Neuronal stem cell (in vitro differentiated cells): Measurements from ENCODE around the gene BORA. TPM values are rescaled to one million over a fixed set of nuclear protein-coding genes. Genes with fewer than 3 reads are reported as not detected.

Source experiments
- DNase-seq: peaks from one replicate; pipeline ENCODE4 v3.0.0-alpha.2; 2013; ENCODE audit warnings: low spot score
- H2AFZ ChIP-seq: one replicate; pipeline ENCODE4 v1.6.1; 2013; ENCODE audit warnings: mild to moderate bottlenecking, low read length, inconsistent platforms
- H2AK5ac ChIP-seq: 2 replicates; pipeline ENCODE4 v1.6.1; 2013; ENCODE audit warnings: low read depth, mild to moderate bottlenecking, inconsistent platforms, low read length, moderate library complexity, mixed read lengths
- H2BK120ac ChIP-seq: 2 replicates; pipeline ENCODE4 v1.6.1; 2013; ENCODE audit warnings: low read depth, mild to moderate bottlenecking, inconsistent platforms, low read length, moderate library complexity, mixed read lengths
- H2BK12ac ChIP-seq: one replicate; pipeline ENCODE4 v1.6.1; 2013; ENCODE audit warnings: low read length, inconsistent platforms
- H2BK15ac ChIP-seq: 2 replicates; pipeline ENCODE4 v1.6.1; 2013; ENCODE audit warnings: mild to moderate bottlenecking, low read length, inconsistent platforms, mixed read lengths
- H2BK5ac ChIP-seq: one replicate; pipeline ENCODE4 v1.6.1; 2013; ENCODE audit warnings: inconsistent platforms, mild to moderate bottlenecking, low read length, moderate library complexity
- H3K14ac ChIP-seq: one replicate; pipeline ENCODE4 v1.6.1; 2013; ENCODE audit warnings: low read length, inconsistent platforms
- H3K18ac ChIP-seq: 2 replicates; pipeline ENCODE4 v1.6.1; 2013; ENCODE audit warnings: low read length, inconsistent platforms
- H3K23ac ChIP-seq: 2 replicates; pipeline ENCODE4 v1.6.1; 2013; ENCODE audit warnings: low read depth, mild to moderate bottlenecking, mixed read lengths, low read length, inconsistent platforms; ENCODE audit not compliant: poor library complexity
- H3K27ac ChIP-seq: replicated peaks from 3 replicates; pipeline ENCODE4 v1.5.1; 2013; ENCODE audit warnings: low read length, inconsistent platforms
- H3K27me3 ChIP-seq, 3 experiments: 2 replicates each; pipeline ENCODE4 v1.6.1; 2013; ENCODE audit warnings: low read length in 3 of 3, mild to moderate bottlenecking in 2 of 3, inconsistent platforms in 1 of 3, low read depth in 1 of 3, mixed read lengths in 1 of 3, moderate library complexity in 1 of 3; ENCODE audit not compliant: control insufficient read depth in 3 of 3, insufficient read depth in 3 of 3
- H3K36me3 ChIP-seq, 2 donors: replicated peaks in 1 of 2; 2 replicates each; pipeline ENCODE4 v1.6.1; 2013; ENCODE audit warnings: low read length in 2 of 2; ENCODE audit not compliant: control insufficient read depth in 2 of 2, insufficient read depth in 2 of 2
- H3K4ac ChIP-seq: 2 replicates; pipeline ENCODE4 v1.6.1; 2013; ENCODE audit warnings: inconsistent platforms, mild to moderate bottlenecking, low read length, moderate library complexity
- H3K4me1 ChIP-seq, 2 donors: 1 replicate in 1 of 2; 2 replicates in 1 of 2; pipeline ENCODE4 v1.6.1; 2013; ENCODE audit warnings: low read length in 2 of 2, low read depth in 1 of 2; ENCODE audit not compliant: control insufficient read depth in 2 of 2, insufficient read depth in 1 of 2
- H3K4me2 ChIP-seq: one replicate; pipeline ENCODE4 v1.6.1; 2013; ENCODE audit warnings: mild to moderate bottlenecking, low read length, inconsistent platforms; ENCODE audit not compliant: insufficient read depth, poor library complexity, severe bottlenecking
- H3K4me3 ChIP-seq, 2 donors: 2 replicates each; pipeline ENCODE4 v1.5.1; 2013; ENCODE audit warnings: low read length in 2 of 2, mild to moderate bottlenecking in 2 of 2, inconsistent platforms in 1 of 2, moderate library complexity in 1 of 2
- H3K79me1 ChIP-seq: one replicate; pipeline ENCODE4 v1.6.1; 2013; ENCODE audit warnings: low read depth, mild to moderate bottlenecking, inconsistent platforms, low read length, moderate library complexity
- H3K9ac ChIP-seq: one replicate; pipeline ENCODE4 v1.6.1; 2013; ENCODE audit warnings: mild to moderate bottlenecking, low read depth, low read length, inconsistent platforms; ENCODE audit not compliant: poor library complexity
- H3K9me3 ChIP-seq, 2 donors: replicated peaks in 1 of 2; 2 replicates each; pipeline versions ENCODE3 to v1.6.1; 2013; ENCODE audit warnings: low read length in 2 of 2, mild to moderate bottlenecking in 2 of 2, inconsistent platforms in 1 of 2, low read depth in 1 of 2, mixed read lengths in 1 of 2, moderate library complexity in 1 of 2; ENCODE audit not compliant: control insufficient read depth in 2 of 2, insufficient read depth in 1 of 2
- H4K8ac ChIP-seq: one replicate; pipeline ENCODE4 v1.6.1; 2013; ENCODE audit warnings: low read depth, mild to moderate bottlenecking, inconsistent platforms, low read length, moderate library complexity
- H4K91ac ChIP-seq: one replicate; pipeline ENCODE4 v1.6.1; 2013; ENCODE audit warnings: low read length, low read depth, mild to moderate bottlenecking, inconsistent platforms; ENCODE audit not compliant: poor library complexity
- WGBS, 2 donors: extraction: QIAGEN DNeasy Blood & Tissue Kit; methylation state at CpG; one replicate each; pipeline ENCODE4 v1.1.7; 2013; ENCODE audit warnings: missing lambda C conversion rate in 2 of 2, mixed read lengths in 1 of 2; ENCODE audit not compliant: insufficient read length in 2 of 2, insufficient replicate concordance in 1 of 2; ENCODE audit errors: extremely low coverage in 2 of 2; 5-methylcytosine and 5-hydroxymethylcytosine counted together
- polyA plus RNA-seq, 2 experiments: library from polyadenylated mRNA; stranded (reverse); fragments of 200-250 nt; gene quantifications; one replicate each; pipeline ENCODE4 v1.2.3, GENCODE V29; 2013

The BORA gene
- 20.8 TPM for polyA plus RNA-seq (2013, experiment 1 of 2)
- 21.7 TPM for polyA plus RNA-seq (2013, experiment 2 of 2)

- WGBS, 2 donors = no CpG with 5 or more reads among the region's 71 CpGs
- peak within 1 kb of the TSS; percentile 98 for H3K9ac ChIP-seq
These were observed at the start of gene BORA, which contains the start of gene MZT1 for GRCh38 chr13:72727417-72728289. TSS of gene BORA (plus strand) at chr13:72727923. CDS start at chr13:72728941, 1,018 bp downstream. TSS of gene MZT1 (minus strand) at chr13:72727629. CDS start at chr13:72727602, 27 bp downstream.

GRCh38 chr13:72678312-72678711 is 49.4 kb upstream of the BORA start:
- Histone ChIP-seq H2BK15ac (no peak overlapping the region), H3K14ac (no peak overlapping the region), H3K23ac (no peak overlapping the region), H3K18ac (no peak overlapping the region), H3K4me1 (no peaks in the 10 kb centered on the region), H3K4me3 (no peak overlapping the region), H3K79me1 (no peaks in the 10 kb centered on the region), H3K4ac (no peak overlapping the region), H2AK5ac (no peak overlapping the region), H2BK12ac (no peak overlapping the region), H2BK5ac (no peak overlapping the region), H3K27me3 (no peaks in the 10 kb centered on the region), H4K91ac (no peak overlapping the region), H3K27ac (no peak overlapping the region), H3K4me2 (no peak overlapping the region), H3K36me3 (no peaks in the 10 kb centered on the region), H3K9me3 (no peaks in the 10 kb centered on the region), H4K8ac (no peak overlapping the region), H2AFZ (no peak overlapping the region), H2BK120ac (no peak overlapping the region), H3K9ac (no peak overlapping the region)
- no CpG with 5 or more reads among the region's 1 CpG for WGBS, 2 donors
- DNase-seq = no peak

More at GRCh38 chr13:72727417-72728289, at the start of gene BORA, which contains the start of gene MZT1:
- no peak within 1 kb of the TSS for H2BK120ac ChIP-seq
- peak within 1 kb of the TSS; percentile 85 for H4K91ac ChIP-seq
- peaks cover 5% of the 10 kb centered on the region for H3K79me1 ChIP-seq
- H3K27ac ChIP-seq = peak within 1 kb of the TSS; percentile 75
- peaks cover 0 to 18% of the 10 kb centered on the region in 2 donors for H3K9me3 ChIP-seq
- no peaks in the 10 kb centered on the region for H3K27me3 ChIP-seq
- peak; percentile 92 for DNase-seq
- peak within 1 kb of the TSS; percentile 23 for H3K4ac ChIP-seq
- H2BK15ac ChIP-seq = peak within 1 kb of the TSS; percentile 67
- peak within 1 kb of the TSS; percentile 79 for H2AK5ac ChIP-seq
- H3K4me3 ChIP-seq = peak within 1 kb of the TSS; percentile 90 to 98
- peak within 1 kb of the TSS; percentile 82 for H4K8ac ChIP-seq
- H3K14ac ChIP-seq = peak within 1 kb of the TSS; percentile 82
- H2BK5ac ChIP-seq = peak within 1 kb of the TSS; percentile 53
- H2AFZ ChIP-seq = peak within 1 kb of the TSS; percentile 99
- H3K18ac ChIP-seq = peak within 1 kb of the TSS; percentile 97
- peak within 1 kb of the TSS; percentile 95 for H3K23ac ChIP-seq
- no peak within 1 kb of the TSS for H2BK12ac ChIP-seq
- peaks cover 2 to 61% of the 10 kb centered on the region in 2 donors for H3K36me3 ChIP-seq
- H3K4me1 ChIP-seq = peaks cover 2 to 8% of the 10 kb centered on the region in 2 donors
- H3K4me2 ChIP-seq = peak within 1 kb of the TSS; percentile 91

- Histone ChIP-seq H3K27me3 (no peaks in the 10 kb centered on the region), H3K36me3 (no peaks in the 10 kb centered on the region), H3K4me2 (no peak overlapping the region), H2BK5ac (no peak overlapping the region), H3K79me1 (no peaks in the 10 kb centered on the region), H3K23ac (no peak overlapping the region), H3K18ac (no peak overlapping the region), H3K14ac (no peak overlapping the region), H3K27ac (no peak overlapping the region), H2AFZ (no peak overlapping the region), H3K4ac (no peak overlapping the region), H3K4me1 (no peaks in the 10 kb centered on the region), H4K91ac (no peak overlapping the region), H2BK15ac (no peak overlapping the region), H3K4me3 (no peak overlapping the region), H3K9ac (no peak overlapping the region), H2BK120ac (no peak overlapping the region), H2BK12ac (no peak overlapping the region), H2AK5ac (no peak overlapping the region), H4K8ac (no peak overlapping the region), H3K9me3 (no peaks in the 10 kb centered on the region)
- WGBS, 2 donors = no CpG with 5 or more reads among the region's 1 CpG
- no peak for DNase-seq
These were observed 47.4 kb upstream of the BORA start for GRCh38 chr13:72680353-72680752.

GRCh38 chr13:72686766-72687165 is 41.0 kb upstream of the BORA start:
- H4K91ac ChIP-seq = no peak overlapping the region

More at GRCh38 chr13:72686766-72687165, 41.0 kb upstream of the BORA start:
- H2BK12ac ChIP-seq = no peak overlapping the region
- H3K36me3 ChIP-seq = no peaks in the 10 kb centered on the region
- H2BK15ac ChIP-seq = no peak overlapping the region
- H3K4me1 ChIP-seq = no peaks in the 10 kb centered on the region
- no peak for DNase-seq
- H4K8ac ChIP-seq = no peak overlapping the region
- no peak overlapping the region for H2BK120ac ChIP-seq
- no peak overlapping the region for H2BK5ac ChIP-seq
- peaks cover 0 to 4% of the 10 kb centered on the region in 2 donors for H3K9me3 ChIP-seq
- no peak overlapping the region for H3K9ac ChIP-seq
- H3K18ac ChIP-seq = no peak overlapping the region
- no peak overlapping the region for H3K4me2 ChIP-seq
- no peaks in the 10 kb centered on the region for H3K79me1 ChIP-seq
- H2AFZ ChIP-seq = no peak overlapping the region
- H2AK5ac ChIP-seq = no peak overlapping the region
- no peak overlapping the region for H3K4me3 ChIP-seq
- H3K27ac ChIP-seq = no peak overlapping the region
- no peak overlapping the region for H3K14ac ChIP-seq
- H3K27me3 ChIP-seq = no peaks in the 10 kb centered on the region
- WGBS, 2 donors = no CpG with 5 or more reads among the region's 3 CpGs
- no peak overlapping the region for H3K23ac ChIP-seq
- no peak overlapping the region for H3K4ac ChIP-seq
